ENCODE measurements around the gene KRT33A.

Gene KRT33A

GRCh38 chr17:41307647-41308046 lies 43.0 kb downstream of the KRT33A start:
- Mint-ChIP-seq H3K4me3 (no peak overlapping the region), H3K27ac (no peak overlapping the region), H3K4me1 (no peaks in the 10 kb centered on the region), H3K27me3 (ENCODE audit: low read depth, poor library complexity) (peaks cover 12% of the 10 kb centered on the region), H3K9me3 (no peaks in the 10 kb centered on the region), H3K36me3 (ENCODE audit: low read depth) (no peaks in the 10 kb centered on the region)
- no peak for DNase-seq
- TF ChIP-seq CTCF (IDR thresholded peaks at IDR 0.05) = no peak

DNA sequence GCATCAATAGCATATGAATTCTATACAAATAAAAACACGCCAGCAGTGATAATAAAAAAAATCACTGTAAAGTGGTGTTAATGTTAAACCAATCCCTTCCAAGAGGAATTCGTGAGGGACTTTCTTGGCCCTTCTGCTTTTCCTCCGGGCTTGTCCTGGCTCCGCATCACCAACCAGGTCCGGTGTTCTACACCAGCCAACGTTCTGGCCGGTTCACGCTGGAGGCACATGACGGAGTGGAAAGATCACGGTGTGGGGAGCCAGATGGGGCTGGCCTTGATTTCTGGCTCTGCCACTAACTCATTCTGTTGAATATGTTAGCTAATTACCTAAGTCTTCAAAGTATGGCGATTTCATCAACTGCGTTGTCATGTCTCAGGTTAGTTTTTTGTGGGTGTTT lies 46.5 kb downstream of the KRT33A start:
- TF ChIP-seq CTCF (IDR thresholded peaks at IDR 0.05) = no peak
- peaks cover 8% of the 10 kb centered on the region for H3K27me3 Mint-ChIP-seq (ENCODE audit: low read depth, poor library complexity)
- H3K4me1 Mint-ChIP-seq = no peaks in the 10 kb centered on the region
- H3K36me3 Mint-ChIP-seq (ENCODE audit: low read depth) = no peaks in the 10 kb centered on the region
- no peak overlapping the region for H3K4me3 Mint-ChIP-seq
- no peak overlapping the region for H3K27ac Mint-ChIP-seq
- no peak for DNase-seq
- H3K9me3 Mint-ChIP-seq = peaks cover 8% of the 10 kb centered on the region

DNA sequence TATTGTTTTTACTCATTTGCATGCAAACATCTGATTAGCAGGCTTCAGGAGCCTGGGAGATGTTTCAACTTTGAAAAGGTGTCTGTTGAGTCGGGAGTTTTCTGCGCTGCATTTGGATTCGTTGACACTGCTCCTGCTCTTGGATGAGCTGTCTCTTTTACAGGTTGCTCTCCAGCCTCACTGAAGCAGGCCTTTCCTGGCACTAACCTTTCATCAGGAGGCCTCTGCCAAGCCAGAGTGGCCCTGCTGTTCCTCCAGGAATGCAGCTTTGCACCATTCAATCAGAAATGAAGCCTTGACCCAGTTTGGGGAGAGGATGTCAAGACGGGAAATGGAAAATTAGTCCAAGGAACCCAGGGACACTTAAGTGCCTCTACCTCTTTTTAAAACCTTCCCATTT lies 47.6 kb downstream of the KRT33A start:
- H3K9me3 Mint-ChIP-seq = peaks cover 14% of the 10 kb centered on the region
- no peak overlapping the region for H3K4me3 Mint-ChIP-seq
- DNase-seq = no peak

DNA sequence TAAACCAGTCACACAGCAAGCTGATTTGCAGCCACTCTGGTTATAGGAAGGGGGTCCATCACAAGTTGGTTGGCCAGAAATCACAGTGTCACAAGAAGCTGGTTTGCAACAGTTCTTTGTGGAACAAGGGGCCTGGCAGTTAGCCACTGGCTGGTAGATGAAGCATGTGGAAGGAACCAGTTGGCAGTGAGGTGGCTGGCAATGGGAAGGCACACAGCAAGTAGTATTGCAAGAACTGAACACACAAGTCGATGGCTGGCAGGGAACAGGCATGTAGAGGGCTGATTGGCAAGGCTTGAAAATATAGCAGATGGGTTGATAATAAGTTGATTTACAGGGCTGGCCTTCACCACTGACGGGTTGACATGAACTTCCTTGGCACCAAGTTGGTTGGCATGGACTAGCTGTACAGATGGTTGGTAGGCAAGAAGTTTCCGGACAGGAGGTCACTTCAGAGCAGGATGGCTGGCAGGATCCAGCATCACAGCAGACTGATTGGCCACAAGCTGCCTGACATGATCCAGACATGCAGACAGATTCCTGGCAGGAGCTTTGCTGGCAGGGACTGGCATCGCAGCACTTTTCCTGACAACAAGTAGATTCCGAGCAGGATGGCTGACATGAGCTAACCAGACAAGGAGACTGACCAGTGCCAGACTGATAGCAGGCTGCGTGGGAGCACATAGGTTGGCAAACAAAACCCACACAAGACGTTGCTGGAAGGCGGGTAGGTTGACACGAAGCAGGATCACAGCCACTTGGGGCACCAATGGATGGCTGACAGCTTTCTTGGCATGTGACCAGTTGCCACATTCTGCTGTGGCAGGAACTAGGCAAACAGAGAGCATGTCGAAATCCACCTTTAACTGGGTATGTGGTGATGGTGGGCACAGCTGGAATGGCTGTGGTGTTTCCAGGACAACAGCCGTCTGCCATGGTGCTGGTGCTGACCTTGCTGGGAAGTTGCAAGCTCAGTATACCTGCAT lies 48.4 kb downstream of the KRT33A start, which contains the start of gene KRTAP29-1:
Gene KRTAP29-1, minus strand, starts transcription at position 936 of the 986 bp plus-strand sequence. Its CDS starts 0 bp downstream, at position 936.
- no peaks in the 10 kb centered on the region for H3K4me1 Mint-ChIP-seq
- no peak for TF ChIP-seq CTCF (IDR thresholded peaks at IDR 0.05)
- H3K27ac Mint-ChIP-seq = no peak within 1 kb of the TSS
- no peak for DNase-seq
- H3K36me3 Mint-ChIP-seq (ENCODE audit: low read depth) = no peaks in the 10 kb centered on the region
- peaks cover 9% of the 10 kb centered on the region for H3K27me3 Mint-ChIP-seq (ENCODE audit: low read depth, poor library complexity)
- H3K9me3 Mint-ChIP-seq = peaks cover 16% of the 10 kb centered on the region
- H3K4me3 Mint-ChIP-seq = no peak within 1 kb of the TSS

More for the DNA sequence above, 47.6 kb downstream of the KRT33A start:
- TF ChIP-seq CTCF (IDR thresholded peaks at IDR 0.05) = no peak
- Mint-ChIP-seq H3K4me1 (no peaks in the 10 kb centered on the region), H3K36me3 (ENCODE audit: low read depth) (no peaks in the 10 kb centered on the region), H3K27me3 (ENCODE audit: low read depth, poor library complexity) (peaks cover 12% of the 10 kb centered on the region), H3K27ac (no peak overlapping the region)

DNA sequence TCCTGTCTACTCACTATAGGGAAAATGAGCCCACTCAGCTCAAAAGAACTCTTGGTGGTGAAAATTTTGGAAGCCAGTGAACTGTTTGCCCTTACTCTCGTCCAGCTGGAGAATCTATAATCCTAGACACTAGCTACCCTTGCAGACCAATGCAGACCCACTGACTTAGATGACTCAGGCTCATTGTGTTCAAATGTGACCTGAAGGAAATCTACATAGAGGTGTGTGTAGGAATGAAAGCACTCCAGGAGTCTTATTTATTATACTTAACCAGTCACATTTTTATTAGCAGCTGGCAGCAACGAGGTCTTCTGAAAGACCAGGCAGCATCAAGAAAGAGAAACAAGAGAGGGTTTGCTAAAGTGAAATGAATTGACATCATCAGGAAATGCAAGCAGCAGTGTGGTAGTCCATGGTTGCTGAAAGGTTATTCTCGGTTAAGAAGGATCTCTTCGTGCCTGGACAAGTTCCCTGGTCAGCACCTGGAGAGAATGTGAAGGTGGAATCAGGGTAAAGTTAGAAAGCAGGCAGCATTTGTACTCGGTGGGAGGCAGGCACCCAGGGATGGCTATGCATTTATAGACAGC lies 49.3 kb downstream of the KRT33A start:
- H3K4me3 Mint-ChIP-seq = no peak overlapping the region
- no peak for TF ChIP-seq CTCF (IDR thresholded peaks at IDR 0.05)
- H3K9me3 Mint-ChIP-seq = peaks cover 16% of the 10 kb centered on the region
- peaks cover 7% of the 10 kb centered on the region for H3K27me3 Mint-ChIP-seq (ENCODE audit: low read depth, poor library complexity)
- no peak for DNase-seq
- H3K36me3 Mint-ChIP-seq (ENCODE audit: low read depth) = no peaks in the 10 kb centered on the region
- no peaks in the 10 kb centered on the region for H3K4me1 Mint-ChIP-seq
- no peak overlapping the region for H3K27ac Mint-ChIP-seq

Measured in nephron progenitor cell (in vitro differentiated cells).